Activated CD4-positive, alpha-beta T cell treated with anti-CD3 and anti-CD28 coated beads, Interleukin-2, amount 50 U/mL, for 4 hours (primary cell): ENCODE results near the gene LILRB5.
"Not testable (repeated sequence)": the region's sequence is repeated elsewhere in the genome, so short reads cannot be mapped to it uniquely, and the experiment has no call there.

Experiments
- DNase-seq, 2 experiments: peaks; one replicate each; pipeline ENCODE4 v3.0.0-alpha.2; 2020

The LILRB5 gene

GRCh38 chr19:54274516-54274915 is 17.4 kb upstream of the LILRB5 start:
- DNase-seq, result not testable (repeated sequence)

GRCh38 chr19:54273821-54274220 is 16.7 kb upstream of the LILRB5 start:
- no peak for DNase-seq

- not testable (repeated sequence) for DNase-seq
Observed at GRCh38 chr19:54272181-54272580, 15.1 kb upstream of the LILRB5 start.

- DNase-seq, result not testable (repeated sequence)
Observed at GRCh38 chr19:54271587-54271986, 14.5 kb upstream of the LILRB5 start.

GRCh38 chr19:54271106-54271505 is 14.0 kb upstream of the LILRB5 start:
- DNase-seq, result no peak

GRCh38 chr19:54268936-54269335 is 11.9 kb upstream of the LILRB5 start:
- no peak for DNase-seq

GRCh38 chr19:54266133-54266532 is 9.1 kb upstream of the LILRB5 start:
- DNase-seq, result peak; percentile 52 to 60

- no peak for DNase-seq
Observed at GRCh38 chr19:54262470-54262869, 5.4 kb upstream of the LILRB5 start.

GRCh38 chr19:54262066-54262465 is 5.0 kb upstream of the LILRB5 start:
- DNase-seq, result no peak

GRCh38 chr19:54256250-54257115 is 590 bp downstream of the LILRB5 start:
- DNase-seq, result no peak

- DNase-seq, result no peak
Observed at GRCh38 chr19:54255105-54255775, 1.8 kb downstream of the LILRB5 start.

- no peak for DNase-seq
Observed at GRCh38 chr19:54254195-54254906, 2.7 kb downstream of the LILRB5 start.

- no peak for DNase-seq
Observed at GRCh38 chr19:54253331-54254194, 3.5 kb downstream of the LILRB5 start.

- DNase-seq, result no peak
Observed at GRCh38 chr19:54252845-54253244, 4.2 kb downstream of the LILRB5 start.

- no peak for DNase-seq
Observed at GRCh38 chr19:54252243-54252642, 4.8 kb downstream of the LILRB5 start.

- no peak for DNase-seq
Observed at GRCh38 chr19:54248016-54248601, 9.0 kb downstream of the LILRB5 start.

GRCh38 chr19:54247106-54247930 is 9.8 kb downstream of the LILRB5 start:
- no peak for DNase-seq

GRCh38 chr19:54245936-54246335 is 11.1 kb downstream of the LILRB5 start:
- no peak for DNase-seq

- DNase-seq, result not testable (repeated sequence)
Observed at GRCh38 chr19:54243809-54244208, 13.3 kb downstream of the LILRB5 start.

GRCh38 chr19:54242646-54243045 is 14.4 kb downstream of the LILRB5 start, which contains the start of gene LILRA6:
LILRA6 (minus strand) TSS chr19:54242790.
- not testable (repeated sequence) for DNase-seq

- DNase-seq, result not testable (repeated sequence)
Observed at GRCh38 chr19:54242234-54242633, 14.8 kb downstream of the LILRB5 start.
